ENCODE results near the gene ATF4.

- TF ChIP-seq, protein P1, sequence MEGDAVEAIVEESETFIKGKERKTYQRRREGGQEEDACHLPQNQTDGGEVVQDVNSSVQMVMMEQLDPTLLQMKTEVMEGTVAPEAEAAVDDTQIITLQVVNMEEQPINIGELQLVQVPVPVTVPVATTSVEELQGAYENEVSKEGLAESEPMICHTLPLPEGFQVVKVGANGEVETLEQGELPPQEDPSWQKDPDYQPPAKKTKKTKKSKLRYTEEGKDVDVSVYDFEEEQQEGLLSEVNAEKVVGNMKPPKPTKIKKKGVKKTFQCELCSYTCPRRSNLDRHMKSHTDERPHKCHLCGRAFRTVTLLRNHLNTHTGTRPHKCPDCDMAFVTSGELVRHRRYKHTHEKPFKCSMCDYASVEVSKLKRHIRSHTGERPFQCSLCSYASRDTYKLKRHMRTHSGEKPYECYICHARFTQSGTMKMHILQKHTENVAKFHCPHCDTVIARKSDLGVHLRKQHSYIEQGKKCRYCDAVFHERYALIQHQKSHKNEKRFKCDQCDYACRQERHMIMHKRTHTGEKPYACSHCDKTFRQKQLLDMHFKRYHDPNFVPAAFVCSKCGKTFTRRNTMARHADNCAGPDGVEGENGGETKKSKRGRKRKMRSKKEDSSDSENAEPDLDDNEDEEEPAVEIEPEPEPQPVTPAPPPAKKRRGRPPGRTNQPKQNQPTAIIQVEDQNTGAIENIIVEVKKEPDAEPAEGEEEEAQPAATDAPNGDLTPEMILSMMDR (conservative IDR thresholded peaks at IDR 0.05; ENCODE audit: low read length): no peak
- TF ChIP-seq EZH2phosphoT487 (IDR thresholded peaks at IDR 0.05; ENCODE audit: borderline replicate concordance, low read depth, low read length): no peak
Measured at GRCh38 chr22:39502789-39503409, 17.5 kb upstream of the ATF4 start.

Measured in OCI-LY7 (cell line).